SK-N-SH (cell line): ENCODE measurements around the gene YPEL3. TPM values are rescaled to one million over a fixed set of nuclear protein-coding genes. Genes with fewer than 3 reads are reported as not detected.
A peak's percentile ranks its signal among the peaks of the same experiment; 100 is the strongest.

Experiments used
- CTCF ChIA-PET: fragments of 300-600, 350-600 bp; formaldehyde crosslinking; extraction: SDS; loops from one replicate; lab custom pipeline; 2021; lab: Yijun Ruan, JAX
- POLR2A ChIA-PET: fragments of 350-600 bp; sonication (Branson Sonifier 250); formaldehyde crosslinking; extraction: SDS; loops from one replicate; lab custom pipeline; 2020; ENCODE audit warnings: antibody characterized with exemption, inconsistent platforms; lab: Yijun Ruan, JAX
- DNase-seq: peaks from one replicate; pipeline ENCODE4 v3.0.0; 2012
- H2AFZ ChIP-seq: fragments of 200-600 bp; sonication (generic); 2 replicates; pipeline ENCODE4 v1.8.1; 2016; ENCODE audit warnings: antibody characterized with exemption, mild to moderate bottlenecking, low read depth
- H3F3A ChIP-seq: fragments of 200-600 bp; sonication (generic); replicated peaks from 2 replicates; pipeline ENCODE3; 2016; ENCODE audit warnings: antibody characterized with exemption, mild to moderate bottlenecking; ENCODE audit not compliant: insufficient read depth
- H3K27ac ChIP-seq, 2 experiments: fragments of 200-500 bp in 1 of 2; fragments of 200-600 bp in 1 of 2; sonication (Bioruptor generic) in 1 of 2; sonication (generic), shearing (Covaris generic) in 1 of 2; 2 replicates each; pipeline versions ENCODE4 v1.5.1 to v1.6.1; 2014 to 2016; ENCODE audit warnings: low read depth in 2 of 2, inconsistent platforms in 1 of 2, low read length in 1 of 2, mild to moderate bottlenecking in 1 of 2, mixed read lengths in 1 of 2
- H3K27me3 ChIP-seq: fragments of 200-600 bp; sonication (generic), shearing (Covaris generic); 2 replicates; pipeline ENCODE4 v1.6.1; 2016; ENCODE audit warnings: mixed run types; ENCODE audit not compliant: insufficient read depth
- H3K36me3 ChIP-seq, 2 experiments: fragments of 200-500 bp in 1 of 2; fragments of 200-600 bp in 1 of 2; sonication (Bioruptor generic) in 1 of 2; sonication (generic) in 1 of 2; replicated peaks in 1 of 2; 2 replicates each; pipeline versions ENCODE3 to v1.5.1; 2014 to 2016; ENCODE audit warnings: low read length in 1 of 2, mild to moderate bottlenecking in 1 of 2; ENCODE audit not compliant: insufficient read depth in 2 of 2, control insufficient read depth in 1 of 2
- H3K4me1 ChIP-seq, 2 experiments: fragments of 200-500 bp in 1 of 2; fragments of 200-600 bp in 1 of 2; sonication (Bioruptor generic) in 1 of 2; sonication (generic), shearing (Covaris generic) in 1 of 2; 2 replicates each; pipeline versions ENCODE4 v1.5.1 to v1.6.1; 2014 to 2016; ENCODE audit warnings: low read depth in 1 of 2, low read length in 1 of 2, mixed run types in 1 of 2; ENCODE audit not compliant: insufficient read depth in 2 of 2, control insufficient read depth in 1 of 2
- H3K4me2 ChIP-seq: fragments of 200-600 bp; sonication (generic), shearing (Covaris generic); 2 replicates; pipeline ENCODE4 v1.6.1; 2017; ENCODE audit warnings: mixed run types
- H3K4me3 ChIP-seq, 2 experiments: fragments of 200-500 bp in 1 of 2; fragments of 200-600 bp in 1 of 2; sonication (Bioruptor generic) in 1 of 2; sonication (generic), shearing (Covaris generic) in 1 of 2; 2 replicates each; pipeline versions ENCODE4 v1.5.1 to v1.8.1; 2014 to 2016; ENCODE audit warnings: low read depth in 2 of 2, inconsistent platforms in 1 of 2, low read length in 1 of 2, mild to moderate bottlenecking in 1 of 2, mixed read lengths in 1 of 2, moderate library complexity in 1 of 2
- H3K79me2 ChIP-seq: fragments of 200-600 bp; sonication (generic); 2 replicates; pipeline ENCODE4 v1.8.1; 2017; ENCODE audit warnings: mild to moderate bottlenecking; ENCODE audit not compliant: insufficient read depth
- H3K9ac ChIP-seq: fragments of 200-600 bp; sonication (generic); 2 replicates; pipeline ENCODE4 v1.6.1; 2017; ENCODE audit warnings: mixed run types
- H3K9me2 ChIP-seq: fragments of 200-600 bp; sonication (generic); 2 replicates; pipeline ENCODE4 v1.6.1; 2017; ENCODE audit warnings: mixed run types
- H3K9me3 ChIP-seq: fragments of 200-600 bp; sonication (generic); 2 replicates; pipeline ENCODE4 v1.6.1; 2017; ENCODE audit warnings: mixed run types, mild to moderate bottlenecking, moderate library complexity
- H4K20me1 ChIP-seq: fragments of 200-600 bp; sonication (generic); 2 replicates; pipeline ENCODE4 v1.6.1; 2017; ENCODE audit warnings: mild to moderate bottlenecking, mixed run types; ENCODE audit not compliant: insufficient read depth
- CTCF ChIP-seq: fragments of 200-600 bp; sonication (generic); IDR thresholded peaks from 2 replicates; pipeline ENCODE4 v1.6.1; 2017; ENCODE audit warnings: antibody characterized with exemption, mild to moderate bottlenecking, moderate library complexity
- EZH2phosphoT487 ChIP-seq: fragments of 200-600 bp; sonication (generic); IDR thresholded peaks from 2 replicates; pipeline ENCODE4 v1.6.1; 2017; ENCODE audit warnings: low read depth, mixed run types, mild to moderate bottlenecking, antibody characterized with exemption, moderate library complexity, borderline replicate concordance
- MAX ChIP-seq: IDR thresholded peaks from 2 replicates; pipeline ENCODE4 v1.4.0; 2012; ENCODE audit warnings: low read depth
- MEF2A ChIP-seq: IDR thresholded peaks from 2 replicates; pipeline ENCODE4 v1.4.0; 2012; ENCODE audit warnings: low read depth, borderline replicate concordance
- PBX3 ChIP-seq: IDR thresholded peaks from 2 replicates; pipeline ENCODE4; 2012
- POLR2AphosphoS5 ChIP-seq: IDR thresholded peaks from 2 replicates; pipeline ENCODE4 v1.6.1; 2012; ENCODE audit warnings: low read depth, low read length
- RAD21 ChIP-seq: IDR thresholded peaks from 2 replicates; pipeline ENCODE4 v1.6.1; 2012; ENCODE audit warnings: mild to moderate bottlenecking, low read length
- REST ChIP-seq: IDR thresholded peaks from 2 replicates; pipeline ENCODE4 v1.6.1; 2012; ENCODE audit warnings: mild to moderate bottlenecking, low read depth, low read length, moderate library complexity
- SIN3A ChIP-seq: IDR thresholded peaks from 2 replicates; pipeline ENCODE4 v1.6.1; 2012; ENCODE audit warnings: low read depth, mild to moderate bottlenecking, low read length, moderate library complexity, borderline replicate concordance
- TAF1 ChIP-seq: IDR thresholded peaks from 2 replicates; pipeline ENCODE4 v1.6.1; 2012; ENCODE audit warnings: low read depth, mild to moderate bottlenecking, low read length, moderate library complexity, borderline replicate concordance
- TCF12 ChIP-seq: IDR thresholded peaks from 2 replicates; pipeline ENCODE4 v1.4.0; 2012
- TEAD4 ChIP-seq: IDR thresholded peaks from 2 replicates; pipeline ENCODE4 v1.4.0; 2012; ENCODE audit warnings: mild to moderate bottlenecking, borderline replicate concordance; ENCODE audit not compliant: insufficient read depth
- USF2 ChIP-seq: fragments of 150-350 bp; IDR thresholded peaks from 2 replicates; pipeline ENCODE4 v1.6.1; 2017; ENCODE audit warnings: antibody characterized with exemption, low read length, low read depth, borderline replicate concordance
- WGBS: methylation state at CpG from one replicate; pipeline ENCODE4 v1.1.6; 2017; ENCODE audit warnings: low lambda C conversion rate; 5-methylcytosine and 5-hydroxymethylcytosine counted together
- polyA plus RNA-seq, 3 experiments: library from polyadenylated mRNA; depleted of rRNA; stranded (reverse); fragments of >200 nt; gene quantifications; 2 replicates each; pipeline ENCODE4 v1.2.3, GENCODE V29; 2012

Gene YPEL3
- polyA plus RNA-seq, 1 of the 3 experiments (the other 2 are of a cell fraction): 36.6 TPM

- CTCF ChIA-PET: interaction anchor here (1.5 to 5.5 kb wide), 5 partner anchors 17 to 90 kb away, joined by 4 to 68 read pairs (median 33); partner anchors contain the start of genes ALDOA, CORO1A and GDPD3
- peaks cover 5 to 34% of the 10 kb centered on the region in 2 experiments; a peak in 2 of 4 replicates for H3K4me1 ChIP-seq
- H3K27ac ChIP-seq: peak overlapping the region in 1 of 2 experiments; percentile 75; a peak in 1 of 4 replicates
- POLR2A ChIA-PET: interaction anchor here (1.3 to 6.9 kb wide), 2 partner anchors 20 to 30 kb away, joined by 3 to 57 read pairs; partner anchors contain the start of gene ALDOA
- H2AFZ ChIP-seq: no peak overlapping the region
- peak overlapping the region; percentile 94; the same call in 1 of the 2 replicates for H3K4me2 ChIP-seq
- H3K9me3 ChIP-seq: no peaks in the 10 kb centered on the region
- H3K79me2 ChIP-seq: peaks cover 4% of the 10 kb centered on the region; the same call in 1 of the 2 replicates
- H3K9ac ChIP-seq: no peak overlapping the region
- H3F3A ChIP-seq: peaks cover 17% of the 10 kb centered on the region
- no peaks in the 10 kb centered on the region for H4K20me1 ChIP-seq
- H3K4me3 ChIP-seq: no peak overlapping the region
- 82% methylated on average over 5 of the region's 11 CpGs for WGBS
- DNase-seq: no peak
- H3K9me2 ChIP-seq: no peaks in the 10 kb centered on the region
- no peaks in the 10 kb centered on the region for H3K27me3 ChIP-seq
- no peak for TF ChIP-seq USF2
- H3K36me3 ChIP-seq: no peaks in the 10 kb centered on the region
These were observed 1.4 kb downstream of the YPEL3 start for GRCh38 chr16:30094541-30095165.

- ChIA-PET CTCF (interaction anchor here (0.6 to 5.5 kb wide), 36 partner anchors 8 to 353 kb away, joined by 3 to 68 read pairs (median 7); partner anchors contain the start of genes ALDOA, CDIPT, CORO1A and GDPD3), POLR2A (interaction anchor here (0.9 to 6.9 kb wide), 6 partner anchors 11 to 40 kb away, joined by 3 to 57 read pairs (median 6); partner anchors contain the start of genes ALDOA and PPP4C)
- Histone ChIP-seq H3K36me3 (no peaks in the 10 kb centered on the region), H3K4me3 (peak overlapping the region; percentile 58 to 61), H3K4me1 (peaks cover 5 to 34% of the 10 kb centered on the region in 2 experiments; a peak in 2 of 4 replicates), H2AFZ (peak overlapping the region; percentile 94; the same call in 1 of the 2 replicates), H3K9ac (peak overlapping the region; percentile 49; the same call in 1 of the 2 replicates), H3K9me2 (no peaks in the 10 kb centered on the region), H3F3A (peaks cover 23% of the 10 kb centered on the region), H3K4me2 (peak overlapping the region; percentile 92), H3K27ac (peak overlapping the region; percentile 50 to 89; a peak in 3 of 4 replicates), H3K27me3 (no peaks in the 10 kb centered on the region), H3K9me3 (no peaks in the 10 kb centered on the region), H3K79me2 (peaks cover 4% of the 10 kb centered on the region; the same call in 1 of the 2 replicates), H4K20me1 (no peaks in the 10 kb centered on the region)
- 21% methylated on average over 15 of the region's 22 CpGs for WGBS
- DNase-seq: peak; percentile 94
- TF ChIP-seq PBX3: no peak
- no peak for TF ChIP-seq TEAD4
- TF ChIP-seq RAD21: peak; percentile 51
- TF ChIP-seq TAF1: peak; percentile 24; the same call in 1 of the 2 replicates
- no peak for TF ChIP-seq USF2
- 0 out of 2 replicates have a peak, but pooled peaks have one; percentile 38 for TF ChIP-seq SIN3A
- TF ChIP-seq TCF12: no peak
- TF ChIP-seq REST: 0 out of 2 replicates have a peak, but pooled peaks have one; percentile 5
- TF ChIP-seq MAX: peak; percentile 53; the same call in 1 of the 2 replicates
- TF ChIP-seq EZH2phosphoT487: no peak
- peak; percentile 74 for TF ChIP-seq CTCF
- no peak for TF ChIP-seq MEF2A
- TF ChIP-seq POLR2AphosphoS5: no peak
These were observed 3.5 kb downstream of the YPEL3 start for GRCh38 chr16:30092373-30093010.
